GM18511 (cell line): ENCODE results near the gene TNFRSF1A.

Source experiments
- ATAC-seq: cut with Tn5 transposase; IDR thresholded peaks from one replicate; pipeline ENCODE4 v1.9.1; 2021; ENCODE audit warnings: mild to moderate bottlenecking, moderate library complexity; ENCODE audit not compliant: unreplicated experiment

The TNFRSF1A gene

DNA sequence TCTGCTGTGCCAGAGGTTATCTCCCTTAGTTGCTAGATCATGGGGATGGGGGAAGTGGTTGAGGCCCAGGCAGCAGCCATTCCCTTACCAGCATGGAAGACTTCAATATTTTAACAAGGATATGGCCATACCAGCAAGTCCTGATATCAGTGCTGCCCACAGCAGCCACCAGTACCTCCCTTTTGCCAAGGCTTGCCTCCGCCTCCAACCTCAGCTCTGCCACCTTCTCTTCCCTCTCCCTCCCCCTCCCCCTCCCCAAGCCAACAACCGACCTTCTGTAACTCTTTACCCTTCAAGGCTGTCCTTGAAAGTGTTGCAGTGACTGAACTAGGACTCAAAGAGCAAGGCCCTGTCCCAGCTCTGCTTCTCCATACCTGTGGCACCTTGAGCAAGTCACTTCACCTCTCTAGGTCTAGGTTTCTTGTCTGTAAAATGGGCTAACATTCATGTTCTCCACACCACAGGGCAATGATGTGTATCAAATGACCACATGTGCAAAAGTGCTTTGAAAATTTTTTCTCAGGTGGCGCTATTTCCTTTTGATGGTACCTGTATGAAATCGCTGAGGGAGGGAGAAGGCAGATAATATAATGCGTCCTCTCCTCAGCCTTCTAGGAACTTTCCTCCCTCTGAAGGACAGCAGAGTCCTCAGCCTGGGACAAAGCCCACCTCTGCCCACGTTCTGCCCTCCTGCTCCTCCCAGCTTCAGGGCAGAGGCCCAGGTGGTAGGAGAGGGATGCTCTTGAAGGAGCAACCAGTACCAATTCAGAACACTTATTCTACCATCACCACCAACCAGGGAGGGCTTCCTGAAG, 16.7 kb downstream of the TNFRSF1A start:
- ATAC-seq, result no peak

DNA sequence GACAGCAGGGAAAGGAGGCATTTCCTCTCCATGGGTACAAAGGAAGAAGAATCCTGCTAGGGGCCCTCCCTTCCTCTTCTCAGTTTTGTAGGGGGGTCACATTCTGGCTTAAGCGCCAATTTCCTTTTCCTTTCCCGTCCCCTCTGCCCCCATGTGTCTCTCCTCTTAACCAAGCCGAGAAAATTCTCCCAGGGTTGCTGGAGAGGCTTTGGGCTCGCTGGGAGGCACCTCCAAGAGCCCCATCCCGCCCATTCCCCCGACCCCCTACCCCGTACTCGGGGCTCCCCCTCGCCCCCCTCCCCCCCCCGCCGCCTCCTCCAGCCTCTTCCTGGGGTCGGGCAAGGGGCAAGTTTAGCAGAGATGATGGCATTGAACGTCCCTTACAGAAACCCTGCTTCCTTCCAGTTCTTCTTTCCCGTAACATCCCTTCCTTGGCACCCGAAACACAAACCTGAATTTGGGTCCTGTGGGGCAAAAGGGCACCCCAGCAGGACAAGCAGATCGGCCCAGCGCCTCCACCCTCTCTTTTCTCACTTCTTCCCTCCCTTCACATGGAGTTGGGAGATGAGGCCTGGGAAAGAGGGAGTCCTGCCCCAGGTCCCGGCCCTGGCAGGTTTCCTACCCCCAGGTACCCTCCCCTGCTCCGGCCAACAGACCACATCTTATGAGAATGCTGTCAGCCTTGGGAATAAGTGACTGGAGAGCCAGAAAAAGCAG, 17.7 kb downstream of the TNFRSF1A start:
- no peak for ATAC-seq

- peak; percentile 78 for ATAC-seq
Measured at GRCh38 chr12:6323340-6323994, 18.4 kb downstream of the TNFRSF1A start.

DNA sequence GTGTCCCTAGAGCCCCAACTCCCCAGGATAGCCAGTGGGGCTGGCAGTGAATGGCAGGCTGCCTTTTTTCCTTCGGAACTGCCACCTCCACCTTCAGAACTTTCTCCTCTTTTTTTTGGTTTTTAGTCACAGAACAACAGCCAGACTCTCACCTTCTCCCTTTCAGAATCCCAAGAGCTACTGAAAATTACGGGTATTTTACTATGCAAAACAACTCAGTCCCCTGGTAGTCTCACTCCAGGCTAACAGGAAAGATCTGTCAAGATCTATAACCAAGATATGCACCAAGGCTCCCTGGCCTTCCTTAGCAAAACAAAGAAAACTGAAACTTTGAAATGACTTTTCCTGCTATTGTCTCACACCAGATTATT, 18.9 kb downstream of the TNFRSF1A start:
- peak; percentile 47 for ATAC-seq

GRCh38 chr12:6322352-6322751, 19.5 kb downstream of the TNFRSF1A start:
- ATAC-seq, result no peak

GRCh38 chr12:6321905-6322304, 20.0 kb downstream of the TNFRSF1A start:
- no peak for ATAC-seq

- ATAC-seq, result no peak
Measured at GRCh38 chr12:6319446-6319845, 22.4 kb downstream of the TNFRSF1A start.

DNA sequence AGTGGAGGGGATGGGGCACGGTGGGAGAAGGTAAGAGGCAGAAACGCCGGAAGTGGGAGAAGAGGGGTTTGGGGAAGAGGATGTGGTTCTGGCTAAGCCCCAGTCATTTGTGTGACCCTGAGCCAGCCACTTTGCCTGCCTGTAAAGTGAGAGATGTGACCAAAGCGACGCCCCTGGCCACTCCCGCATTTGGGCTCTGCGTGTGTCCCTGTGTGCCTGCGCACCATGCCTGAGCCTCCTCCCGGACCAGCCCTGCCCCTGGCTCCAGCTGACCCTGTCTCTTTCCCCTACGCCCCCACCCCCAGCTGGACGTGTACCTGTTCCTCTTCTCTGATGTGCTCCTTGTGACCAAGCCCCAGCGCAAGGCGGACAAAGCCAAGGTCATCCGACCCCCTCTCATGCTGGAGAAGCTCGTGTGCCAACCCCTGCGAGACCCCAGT, 23.4 kb downstream of the TNFRSF1A start:
- no peak for ATAC-seq

GRCh38 chr12:6317693-6318439, 24.0 kb downstream of the TNFRSF1A start:
- no peak for ATAC-seq

DNA sequence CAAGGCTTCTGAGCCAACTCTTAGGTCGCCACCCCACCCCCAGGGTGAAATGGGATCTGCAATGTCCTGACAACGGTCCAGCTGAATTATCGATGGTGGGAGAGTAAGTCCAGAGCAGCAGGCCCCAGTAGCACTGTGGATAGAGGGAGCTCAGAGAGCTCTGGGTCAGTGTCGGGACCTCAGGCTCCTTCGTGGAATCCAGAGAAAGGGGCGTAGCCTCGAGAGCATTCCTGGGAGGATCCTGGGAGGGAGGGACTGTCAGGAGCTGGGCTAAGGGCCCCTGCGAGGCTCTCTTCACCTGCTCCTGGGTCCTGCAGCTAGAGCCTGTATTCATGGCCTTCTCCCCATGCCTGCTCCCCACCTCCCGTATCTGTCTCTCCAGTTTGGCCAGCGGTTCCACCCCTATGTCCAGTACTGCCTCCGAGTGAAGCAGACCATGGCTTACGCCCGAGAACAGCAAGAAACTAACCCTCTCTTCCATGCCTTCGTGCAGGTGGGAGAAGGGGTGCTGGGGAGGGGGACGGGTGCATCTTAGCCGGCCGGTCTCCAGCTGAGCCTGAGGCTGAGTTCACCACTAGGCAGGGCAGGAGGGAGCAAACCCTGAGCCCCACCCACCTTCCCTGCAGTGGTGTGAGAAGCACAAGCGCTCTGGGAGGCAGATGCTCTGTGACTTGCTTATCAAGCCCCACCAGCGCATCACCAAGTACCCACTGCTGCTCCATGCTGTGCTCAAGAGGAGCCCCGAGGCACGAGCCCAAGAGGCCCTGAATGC, 24.8 kb downstream of the TNFRSF1A start:
- ATAC-seq, result no peak

DNA sequence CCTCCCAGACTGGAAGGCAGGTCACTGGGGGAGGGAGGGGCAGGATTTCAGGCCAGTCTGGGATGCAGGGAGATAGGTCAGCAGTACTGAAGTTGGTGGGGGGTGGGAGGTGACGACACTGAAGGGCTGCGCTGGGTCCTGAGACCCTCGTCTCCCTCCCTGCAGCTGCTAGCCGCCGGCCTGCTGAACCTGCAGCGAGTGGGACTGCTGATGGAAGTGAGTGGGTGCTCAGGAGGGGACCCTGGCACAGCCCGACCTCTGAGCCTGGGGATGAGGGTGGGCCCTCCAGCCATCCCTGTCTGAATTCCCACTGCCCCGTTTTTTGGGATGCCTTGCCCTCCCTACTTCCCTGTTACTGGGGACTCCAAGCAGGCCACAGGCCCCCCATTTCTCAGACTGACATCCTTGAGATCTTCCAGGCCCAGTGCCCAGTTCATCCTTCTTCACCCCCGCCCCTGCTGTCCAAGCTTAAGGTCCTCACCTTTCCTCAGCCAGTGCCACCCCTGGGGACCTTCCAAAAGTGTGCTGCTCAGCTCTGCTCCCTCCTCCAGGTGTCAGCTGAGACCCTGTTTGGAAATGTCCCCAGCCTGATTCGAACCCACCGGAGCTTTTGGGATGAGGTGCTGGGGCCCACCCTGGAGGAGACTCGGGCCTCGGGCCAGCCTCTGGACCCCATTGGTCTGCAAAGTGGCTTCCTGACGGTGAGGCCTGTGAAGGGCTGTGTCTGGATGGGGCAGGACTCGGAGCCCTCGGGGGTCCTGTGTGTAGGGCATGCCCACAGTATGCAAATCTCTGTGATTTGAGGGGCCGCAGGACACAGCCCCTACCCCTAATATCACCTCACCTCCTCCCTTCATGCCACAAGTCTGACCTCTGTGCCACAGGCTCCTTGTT, 25.9 kb downstream of the TNFRSF1A start:
- no peak for ATAC-seq

DNA sequence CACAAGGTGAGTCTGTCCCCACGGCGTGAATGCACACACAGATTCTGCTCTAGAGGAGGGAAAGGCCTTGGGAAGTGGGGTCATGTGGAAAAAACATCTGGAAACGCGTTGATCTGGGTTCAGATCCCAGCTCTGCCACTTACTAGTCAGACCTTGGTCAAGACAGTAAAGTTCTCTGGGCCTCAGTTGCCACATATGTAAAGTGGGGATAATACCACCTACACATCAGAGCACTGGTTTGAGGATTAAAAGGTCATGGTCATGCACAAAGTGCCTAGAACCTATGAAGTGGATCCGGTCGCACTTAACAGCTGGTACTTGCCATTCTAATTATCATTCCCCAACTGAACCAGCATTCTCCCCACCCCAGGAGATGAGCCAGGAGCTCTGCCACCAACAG, 26.7 kb downstream of the TNFRSF1A start:
- ATAC-seq, result no peak

- no peak for ATAC-seq
Measured at GRCh38 chr12:6314776-6315175, 27.1 kb downstream of the TNFRSF1A start.

DNA sequence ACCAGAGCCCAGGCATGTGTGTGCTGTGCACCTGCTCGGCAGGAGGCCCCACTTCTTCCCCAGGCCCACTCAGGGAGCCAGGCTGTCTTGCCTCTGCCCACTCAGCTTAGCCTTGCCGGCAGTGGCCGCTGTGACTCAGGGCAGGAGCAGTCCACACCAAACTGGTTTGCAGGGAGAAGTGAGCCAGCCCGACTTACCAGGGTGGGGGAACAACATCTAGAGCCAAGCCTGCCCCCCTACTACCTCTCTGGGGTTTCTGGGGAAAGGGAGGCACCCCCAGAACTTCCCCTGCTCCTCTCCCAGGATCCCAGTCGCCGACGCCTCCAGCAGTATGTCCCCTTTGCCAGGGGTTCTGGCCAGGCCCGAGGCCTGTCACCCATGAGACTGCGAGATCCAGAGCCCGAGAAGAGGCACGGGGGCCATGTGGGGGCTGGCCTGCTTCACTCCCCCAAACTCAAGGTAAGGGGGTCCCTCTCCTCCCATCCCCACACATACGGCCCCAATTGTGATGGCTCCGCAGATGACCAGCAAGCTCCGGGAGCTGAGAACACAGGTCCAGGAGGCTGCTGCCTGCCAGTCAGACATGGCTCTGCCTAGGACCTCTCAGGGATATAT, 28.4 kb downstream of the TNFRSF1A start:
- peak; percentile 21 for ATAC-seq

DNA sequence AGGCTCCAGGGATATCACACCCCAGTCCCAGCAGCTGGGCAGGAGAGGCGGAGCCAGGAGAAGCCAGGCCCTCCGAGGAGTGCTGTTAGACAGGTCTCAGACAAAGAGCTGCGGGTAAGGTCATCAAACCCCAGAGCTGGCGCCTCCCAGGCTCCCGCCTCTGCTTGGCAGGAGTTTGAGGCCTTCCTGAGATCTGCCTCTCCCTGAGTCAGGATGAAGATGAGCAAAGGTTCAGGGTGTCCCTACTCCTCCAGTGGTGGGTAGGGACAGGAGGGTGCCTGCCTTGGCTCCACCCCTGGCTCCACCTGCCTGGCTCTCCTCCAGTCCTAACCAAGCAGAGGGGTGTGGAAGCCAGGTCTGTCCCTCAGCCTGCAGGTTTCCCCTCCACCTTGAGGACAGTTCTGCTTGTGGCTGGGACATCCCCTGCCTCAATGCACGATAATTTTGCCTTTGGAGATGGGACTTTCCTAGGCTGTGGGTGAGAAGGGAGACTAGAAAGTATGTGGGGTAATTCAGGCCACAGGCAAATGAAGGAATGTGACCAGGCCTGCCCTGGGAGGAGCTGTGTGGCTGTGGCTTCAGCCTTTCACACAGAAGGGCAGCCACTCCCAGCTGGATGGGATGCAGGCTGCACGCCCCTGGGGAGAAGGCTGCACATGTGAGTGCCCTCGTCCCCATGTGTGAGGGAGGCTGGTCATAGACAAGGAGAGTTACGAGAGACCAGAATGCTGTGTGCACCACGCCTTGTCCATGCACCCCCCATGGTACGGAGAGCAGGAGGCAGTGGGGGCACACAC, 29.1 kb downstream of the TNFRSF1A start:
- ATAC-seq, result peak; percentile 73

- ATAC-seq, result no peak
Measured at GRCh38 chr12:6311822-6312528, 29.9 kb downstream of the TNFRSF1A start.

GRCh38 chr12:6310771-6311610, 30.9 kb downstream of the TNFRSF1A start:
- no peak for ATAC-seq
